Activated CD8-positive, alpha-beta T cell treated with anti-CD3 and anti-CD28 coated beads for 36 hours (primary cell): ENCODE measurements around the gene PPM1B. TPM values are rescaled to one million over a fixed set of nuclear protein-coding genes. Genes with fewer than 3 reads are reported as not detected.

Source experiments
- ATAC-seq: fragments of 200-7000 bp; cut with Tn5 transposase; one replicate; pipeline ENCODE4 v1.10.0; 2021; ENCODE audit warnings: mild to moderate bottlenecking, moderate library complexity
- CTCF ChIA-PET: fragments of 350-600 bp; sonication (Branson Sonifier 250); formaldehyde crosslinking; loops from one replicate; lab custom pipeline; 2021; ENCODE audit warnings: antibody characterized with exemption; lab: Charles Lee
- POLR2A ChIA-PET: fragments of 350-600 bp; sonication (Branson Sonifier 250); formaldehyde crosslinking; loops from one replicate; lab custom pipeline; 2021; ENCODE audit warnings: antibody characterized with exemption; lab: Charles Lee
- DNase-seq: peaks from one replicate; pipeline ENCODE4 v3.0.0-alpha.2; 2020
- H3K27ac Mint-ChIP-seq: one replicate; pipeline ENCODE4 v1.8.0; 2021; ENCODE audit warnings: mild to moderate bottlenecking, mixed read lengths
- H3K27me3 Mint-ChIP-seq: one replicate; pipeline ENCODE4 v1.8.0; 2021; ENCODE audit warnings: mixed read lengths
- H3K36me3 Mint-ChIP-seq: one replicate; pipeline ENCODE4 v1.8.0; 2021; ENCODE audit warnings: low read depth, mixed read lengths
- H3K4me1 Mint-ChIP-seq: one replicate; pipeline ENCODE4 v1.8.0; 2021; ENCODE audit warnings: low read depth, mixed read lengths
- H3K4me3 Mint-ChIP-seq: one replicate; pipeline ENCODE4 v1.8.0; 2021; ENCODE audit warnings: mild to moderate bottlenecking, moderate library complexity, mixed read lengths
- H3K9me3 Mint-ChIP-seq: one replicate; pipeline ENCODE4 v1.8.0; 2021; ENCODE audit warnings: mixed read lengths
- CTCF ChIP-seq: fragments of 200-600 bp; IDR thresholded peaks from one replicate; pipeline ENCODE4 v1.8.0; 2022; ENCODE audit warnings: antibody characterized with exemption, mild to moderate bottlenecking
- intact Hi-C: fragments of 100-400 bp; cut with micrococcal nuclease; formaldehyde crosslinking; loops from one replicate; pipeline ENCODE4 v1.10.0; 2022
- total RNA-seq, 2 experiments: library from RNA; stranded (reverse); gene quantifications; one replicate each; pipeline ENCODE4 v1.2.3, GENCODE V29; 2021

PPM1B gene
- total RNA-seq, 2 experiments from 2014 or later, result 37.1 to 40.7 TPM

DNA sequence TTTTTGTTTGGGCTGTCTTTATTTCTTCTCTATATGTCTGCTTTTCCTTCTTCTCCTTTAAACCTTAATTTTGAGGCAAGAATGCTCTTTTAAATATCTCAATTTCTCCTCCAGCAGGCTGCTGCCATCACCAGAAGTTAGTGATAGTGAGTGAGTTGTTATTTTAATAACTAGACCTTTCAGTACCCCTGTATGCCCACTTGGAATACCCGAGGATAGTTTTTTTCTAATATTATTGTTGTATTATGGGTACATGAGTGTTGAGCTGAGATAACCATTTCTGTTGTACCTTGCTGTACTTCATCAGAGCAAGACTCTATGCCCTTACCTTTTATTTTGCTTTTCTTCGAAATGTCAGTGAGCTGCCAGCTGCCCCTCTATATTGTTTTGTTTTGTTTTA lies 50.1 kb downstream of the PPM1B start:
- POLR2A ChIA-PET, result interaction anchor here (0.7 kb wide), 1 partner anchor 9 kb away, joined by 3 read pairs; no protein-coding TSS in a partner anchor

DNA sequence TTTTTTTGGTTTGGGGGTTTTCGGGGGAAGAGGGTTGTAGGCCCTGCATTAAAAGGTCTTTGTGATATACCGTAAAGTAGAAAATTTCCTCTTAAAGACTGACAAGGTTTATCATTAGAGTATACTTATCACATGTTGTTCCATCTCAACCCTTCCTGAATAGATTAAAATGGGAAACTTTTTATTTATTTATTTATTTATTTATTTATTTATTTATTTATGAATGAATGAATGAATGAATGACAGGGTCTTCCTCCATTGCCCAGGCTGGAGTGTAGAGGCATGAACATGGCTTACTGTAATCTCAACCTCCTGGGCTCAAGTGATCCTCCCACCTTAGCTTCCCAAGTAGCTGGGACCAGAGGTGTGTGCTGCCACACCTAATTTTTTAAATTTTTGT lies 58.1 kb downstream of the PPM1B start:
- CTCF ChIA-PET, result interaction anchor here (0.8 kb wide), 1 partner anchor 9 kb away, joined by 3 read pairs; no protein-coding TSS in a partner anchor
- H3K27ac Mint-ChIP-seq, result no peak overlapping the region
- H3K4me1 Mint-ChIP-seq, result peaks cover 7% of the 10 kb centered on the region
- DNase-seq, result no peak
- H3K9me3 Mint-ChIP-seq, result no peaks in the 10 kb centered on the region
- POLR2A ChIA-PET, result interaction anchor here (0.7 to 1.2 kb wide), 2 partner anchors 8 to 51 kb away, joined by 3 read pairs; no protein-coding TSS in a partner anchor
- intact Hi-C loops, result no loop called here
- H3K36me3 Mint-ChIP-seq, result peaks cover 16% of the 10 kb centered on the region
- H3K27me3 Mint-ChIP-seq, result no peaks in the 10 kb centered on the region
- ATAC-seq, result no peak
- no peak overlapping the region for H3K4me3 Mint-ChIP-seq
- TF ChIP-seq CTCF, result no peak

More for the DNA sequence above, 50.1 kb downstream of the PPM1B start:
- Mint-ChIP-seq H3K9me3 (no peaks in the 10 kb centered on the region), H3K27me3 (no peaks in the 10 kb centered on the region), H3K27ac (no peak overlapping the region), H3K4me3 (no peak overlapping the region), H3K36me3 (peaks cover 17% of the 10 kb centered on the region), H3K4me1 (peaks cover 17% of the 10 kb centered on the region)
- TF ChIP-seq CTCF, result no peak
- DNase-seq, result no peak
- no peak for ATAC-seq
- CTCF ChIA-PET, result interaction anchor here (0.8 to 1.5 kb wide), 3 partner anchors 14 to 132 kb away, joined by 3 to 4 read pairs (median 3); no protein-coding TSS in a partner anchor
- intact Hi-C loops, result no loop called here

- peak overlapping the region; percentile 78 for H3K27ac Mint-ChIP-seq
- H3K9me3 Mint-ChIP-seq, result no peaks in the 10 kb centered on the region
- H3K36me3 Mint-ChIP-seq, result peaks cover 12% of the 10 kb centered on the region
- H3K27me3 Mint-ChIP-seq, result no peaks in the 10 kb centered on the region
- intact Hi-C loops, result no loop called here
- peaks cover 26% of the 10 kb centered on the region for H3K4me1 Mint-ChIP-seq
- ChIA-PET CTCF (interaction anchor here (1.3 kb wide), 1 partner anchor 144 kb away, joined by 4 read pairs; no protein-coding TSS in a partner anchor), POLR2A (no interaction called here)
- H3K4me3 Mint-ChIP-seq, result no peak overlapping the region
- DNase-seq (no peak), ATAC-seq (no peak)
- TF ChIP-seq CTCF, result no peak
Measured at GRCh38 chr2:44230378-44230777, 61.7 kb downstream of the PPM1B start.

- H3K27ac Mint-ChIP-seq, result no peak overlapping the region
- ATAC-seq, result no peak
Measured at GRCh38 chr2:44233450-44234128, 64.9 kb downstream of the PPM1B start.

More at GRCh38 chr2:44233450-44234128, 64.9 kb downstream of the PPM1B start:
- Mint-ChIP-seq H3K4me1 (peaks cover 39% of the 10 kb centered on the region), H3K27me3 (no peaks in the 10 kb centered on the region), H3K4me3 (no peak overlapping the region), H3K36me3 (peaks cover 7% of the 10 kb centered on the region), H3K9me3 (no peaks in the 10 kb centered on the region)
- no peak for TF ChIP-seq CTCF
- POLR2A ChIA-PET, result interaction anchor here (0.9 kb wide), 1 partner anchor 21 kb away, joined by 3 read pairs; no protein-coding TSS in a partner anchor
- intact Hi-C loops, result no loop called here
- CTCF ChIA-PET, result interaction anchor here (1.1 to 1.6 kb wide), 2 partner anchors 9 to 114 kb away, joined by 3 to 4 read pairs; no protein-coding TSS in a partner anchor
- DNase-seq, result no peak
